NCI-H2196 treated with DMSO at 0.1 percent for 48 hours (cell line): ENCODE results near the gene TTC31.
A peak's percentile ranks its signal among the peaks of the same experiment; 100 is the strongest.

ENCODE experiments used
- DNase-seq: peaks from one replicate; lab custom pipeline; 2025; ENCODE audit not compliant: unreplicated experiment; lab: John Stamatoyannopoulos, UW

The TTC31 gene

GRCh38 chr2:74524955-74525716, 42.3 kb downstream of the TTC31 start:
- DNase-seq, result no peak

GRCh38 chr2:74525717-74526648, 43.1 kb downstream of the TTC31 start, which contains the start of gene DQX1:
Gene DQX1 (minus strand): TSS chr2:74526231. CDS start chr2:74525729, 502 bp downstream.
- DNase-seq, result no peak

GRCh38 chr2:74526649-74527230, 43.9 kb downstream of the TTC31 start:
- no peak for DNase-seq

- DNase-seq, result no peak
Measured at GRCh38 chr2:74527741-74528140, 44.9 kb downstream of the TTC31 start.

GRCh38 chr2:74528600-74529356, 45.9 kb downstream of the TTC31 start:
- no peak for DNase-seq

GRCh38 chr2:74529357-74530238, 46.7 kb downstream of the TTC31 start, which contains the start of the genes AUP1 and HTRA2:
Gene AUP1 (minus strand): TSS chr2:74529706. CDS start chr2:74529629, 77 bp downstream.
Gene HTRA2 (plus strand): TSS chr2:74529933. CDS start chr2:74530007, 74 bp downstream.
- peak; percentile 84 for DNase-seq

GRCh38 chr2:74530239-74531187, 47.6 kb downstream of the TTC31 start:
- no peak for DNase-seq

- DNase-seq, result no peak
Measured at GRCh38 chr2:74531666-74532065, 48.8 kb downstream of the TTC31 start.

- no peak for DNase-seq
Measured at GRCh38 chr2:74532222-74532621, 49.3 kb downstream of the TTC31 start.

GRCh38 chr2:74533464-74533863, 50.6 kb downstream of the TTC31 start:
- no peak for DNase-seq

GRCh38 chr2:74534411-74534810, 51.5 kb downstream of the TTC31 start:
- DNase-seq, result no peak

GRCh38 chr2:74535440-74535965, 52.6 kb downstream of the TTC31 start:
- DNase-seq, result no peak

GRCh38 chr2:74536166-74536950, 53.5 kb downstream of the TTC31 start:
- no peak for DNase-seq

- DNase-seq, result no peak
Measured at GRCh38 chr2:74537140-74537539, 54.3 kb downstream of the TTC31 start.

- no peak for DNase-seq
Measured at GRCh38 chr2:74538881-74539339, 56.0 kb downstream of the TTC31 start.

- no peak for DNase-seq
Measured at GRCh38 chr2:74540291-74540690, 57.4 kb downstream of the TTC31 start.

- DNase-seq, result no peak
Measured at GRCh38 chr2:74542978-74543377, 60.1 kb downstream of the TTC31 start.
